ENCODE measurements around the gene ATM. TPM values are rescaled to one million over a fixed set of nuclear protein-coding genes. Genes with fewer than 3 reads are reported as not detected.

Gene ATM
- total RNA-seq, 2 experiments from 2014 or later = 125 to 159 TPM

- Histone ChIP-seq H3K4me1 (ENCODE audit: insufficient read depth, low read length, poor library complexity, severe bottlenecking) (no peaks in the 10 kb centered on the region), H3K9me2 (ENCODE audit: insufficient read depth, low read length) (no peaks in the 10 kb centered on the region), H3K79me2 (ENCODE audit: insufficient read depth, low read depth, low read length) (no peaks in the 10 kb centered on the region), H3K27ac (ENCODE audit: low read depth, low read length, poor library complexity, severe bottlenecking) (no peak overlapping the region), H3K4me3 (ENCODE audit: low read depth, low read length, poor library complexity, severe bottlenecking) (no peak overlapping the region), H3K9me3 (ENCODE audit: low read length) (no peaks in the 10 kb centered on the region), H2AFZ (ENCODE audit: low read length) (no peak overlapping the region), H3K4me2 (ENCODE audit: low read length) (no peak overlapping the region), H3K36me3 (ENCODE audit: insufficient read depth, low read length) (peaks cover 88% of the 10 kb centered on the region), H4K20me1 (ENCODE audit: insufficient read depth, low read length) (no peaks in the 10 kb centered on the region)
- no TSS peak for BruUV-seq (replicated peaks)
- ChIA-PET CTCF (ENCODE audit: unreplicated experiment) (no interaction called here), POLR2A (no interaction called here)
- intact Hi-C loops (cut with micrococcal nuclease; ENCODE audit: unreplicated experiment) = no loop called here
- DNase-seq (ENCODE audit: low spot score) = no peak
- TF ChIP-seq CTCF (conservative IDR thresholded peaks at IDR 0.05; ENCODE audit: low read length) (no peak), EZH2phosphoT487 (IDR thresholded peaks at IDR 0.05; ENCODE audit: borderline replicate concordance, low read depth, low read length) (no peak)
Observed at GRCh38 chr11:108313444-108313843, 90.6 kb downstream of the ATM start.

GRCh38 chr11:108316061-108316460 is 93.2 kb downstream of the ATM start:
- CTCF ChIA-PET (ENCODE audit: unreplicated experiment) = no interaction called here
- intact Hi-C loops (cut with micrococcal nuclease; ENCODE audit: unreplicated experiment) = no loop called here
- Histone ChIP-seq H4K20me1 (ENCODE audit: insufficient read depth, low read length) (no peaks in the 10 kb centered on the region), H3K36me3 (ENCODE audit: insufficient read depth, low read length) (peaks cover 90% of the 10 kb centered on the region), H3K9me2 (ENCODE audit: insufficient read depth, low read length) (no peaks in the 10 kb centered on the region), H3K9me3 (ENCODE audit: low read length) (no peaks in the 10 kb centered on the region), H3K27ac (ENCODE audit: low read depth, low read length, poor library complexity, severe bottlenecking) (no peak overlapping the region), H3K4me3 (ENCODE audit: low read depth, low read length, poor library complexity, severe bottlenecking) (no peak overlapping the region), H3K4me1 (ENCODE audit: insufficient read depth, low read length, poor library complexity, severe bottlenecking) (no peaks in the 10 kb centered on the region), H2AFZ (ENCODE audit: low read length) (no peak overlapping the region), H3K4me2 (ENCODE audit: low read length) (no peak overlapping the region), H3K79me2 (ENCODE audit: insufficient read depth, low read depth, low read length) (no peaks in the 10 kb centered on the region)
- no TSS peak for BruUV-seq (replicated peaks)
- POLR2A ChIA-PET = interaction anchor here (0.7 to 1.5 kb wide), 4 partner anchors 13 to 97 kb away, joined by 3 to 6 read pairs (median 4); no protein-coding TSS in a partner anchor
- DNase-seq (ENCODE audit: low spot score) = no peak
- TF ChIP-seq CTCF (conservative IDR thresholded peaks at IDR 0.05; ENCODE audit: low read length) = no peak
- no peak for TF ChIP-seq EZH2phosphoT487 (IDR thresholded peaks at IDR 0.05; ENCODE audit: borderline replicate concordance, low read depth, low read length)

GRCh38 chr11:108319541-108320145 is 96.8 kb downstream of the ATM start:
- Histone ChIP-seq H3K27ac (ENCODE audit: low read depth, low read length, poor library complexity, severe bottlenecking) (no peak overlapping the region), H3K9me2 (ENCODE audit: insufficient read depth, low read length) (no peaks in the 10 kb centered on the region), H3K4me3 (ENCODE audit: low read depth, low read length, poor library complexity, severe bottlenecking) (no peak overlapping the region), H3K36me3 (ENCODE audit: insufficient read depth, low read length) (peaks cover 88% of the 10 kb centered on the region), H3K9me3 (ENCODE audit: low read length) (no peaks in the 10 kb centered on the region), H3K4me2 (ENCODE audit: low read length) (no peak overlapping the region), H2AFZ (ENCODE audit: low read length) (no peak overlapping the region), H4K20me1 (ENCODE audit: insufficient read depth, low read length) (0 out of 2 replicates have a peak, but pooled peaks cover 3% of the 10 kb centered on the region), H3K79me2 (ENCODE audit: insufficient read depth, low read depth, low read length) (no peaks in the 10 kb centered on the region), H3K4me1 (ENCODE audit: insufficient read depth, low read length, poor library complexity, severe bottlenecking) (no peaks in the 10 kb centered on the region)
- no TSS peak for BruUV-seq (replicated peaks)
- DNase-seq (ENCODE audit: low spot score) = no peak
- ChIA-PET CTCF (ENCODE audit: unreplicated experiment) (no interaction called here), POLR2A (no interaction called here)
- intact Hi-C loops (cut with micrococcal nuclease; ENCODE audit: unreplicated experiment) = no loop called here
- TF ChIP-seq CTCF (conservative IDR thresholded peaks at IDR 0.05; ENCODE audit: low read length) = no peak
- TF ChIP-seq EZH2phosphoT487 (IDR thresholded peaks at IDR 0.05; ENCODE audit: borderline replicate concordance, low read depth, low read length) = no peak

All from OCI-LY7 (cell line).